Activated CD4-positive, alpha-beta memory T cell treated with anti-CD3 and anti-CD28 coated beads for 36 hours (primary cell): ENCODE measurements around the gene FAM117A. TPM values are rescaled to one million over a fixed set of nuclear protein-coding genes. Genes with fewer than 3 reads are reported as not detected.
"Not testable (repeated sequence)": the region's sequence is repeated elsewhere in the genome, so short reads cannot be mapped to it uniquely, and the experiment has no call there.

Source experiments
- CTCF ChIA-PET: fragments of 350-600 bp; sonication (Branson Sonifier 250); formaldehyde crosslinking; loops from one replicate; lab custom pipeline; 2021; ENCODE audit warnings: antibody characterized with exemption, inconsistent platforms; lab: Charles Lee
- POLR2A ChIA-PET: fragments of 350-600 bp; sonication (Branson Sonifier 250); formaldehyde crosslinking; loops from one replicate; lab custom pipeline; 2021; ENCODE audit warnings: antibody characterized with exemption; lab: Charles Lee
- DNase-seq: peaks from one replicate; pipeline ENCODE4 v3.0.0-alpha.2; 2020
- H3K27ac Mint-ChIP-seq: one replicate; pipeline ENCODE4 v1.8.0; 2021; ENCODE audit warnings: mixed read lengths
- H3K27me3 Mint-ChIP-seq: one replicate; pipeline ENCODE4 v1.8.0; 2021; ENCODE audit warnings: mixed read lengths
- H3K36me3 Mint-ChIP-seq: one replicate; pipeline ENCODE4 v1.8.0; 2021; ENCODE audit warnings: mixed read lengths
- H3K4me1 Mint-ChIP-seq: one replicate; pipeline ENCODE4 v1.8.0; 2021; ENCODE audit warnings: low read depth, mixed read lengths
- H3K4me3 Mint-ChIP-seq: one replicate; pipeline ENCODE4 v1.8.0; 2021; ENCODE audit warnings: mild to moderate bottlenecking, mixed read lengths
- H3K9me3 Mint-ChIP-seq: one replicate; pipeline ENCODE4 v1.8.0; 2021; ENCODE audit warnings: mixed read lengths
- intact Hi-C: fragments of 100-400 bp; cut with micrococcal nuclease; formaldehyde crosslinking; loops from one replicate; pipeline ENCODE4 v1.15.1; 2023
- total RNA-seq, 2 experiments: library from RNA; stranded (reverse); gene quantifications; one replicate each; pipeline ENCODE4 v1.2.3, GENCODE V29; 2021

Gene FAM117A
- total RNA-seq, 2 experiments from 2014 or later: 20.9 to 21.6 TPM

DNA sequence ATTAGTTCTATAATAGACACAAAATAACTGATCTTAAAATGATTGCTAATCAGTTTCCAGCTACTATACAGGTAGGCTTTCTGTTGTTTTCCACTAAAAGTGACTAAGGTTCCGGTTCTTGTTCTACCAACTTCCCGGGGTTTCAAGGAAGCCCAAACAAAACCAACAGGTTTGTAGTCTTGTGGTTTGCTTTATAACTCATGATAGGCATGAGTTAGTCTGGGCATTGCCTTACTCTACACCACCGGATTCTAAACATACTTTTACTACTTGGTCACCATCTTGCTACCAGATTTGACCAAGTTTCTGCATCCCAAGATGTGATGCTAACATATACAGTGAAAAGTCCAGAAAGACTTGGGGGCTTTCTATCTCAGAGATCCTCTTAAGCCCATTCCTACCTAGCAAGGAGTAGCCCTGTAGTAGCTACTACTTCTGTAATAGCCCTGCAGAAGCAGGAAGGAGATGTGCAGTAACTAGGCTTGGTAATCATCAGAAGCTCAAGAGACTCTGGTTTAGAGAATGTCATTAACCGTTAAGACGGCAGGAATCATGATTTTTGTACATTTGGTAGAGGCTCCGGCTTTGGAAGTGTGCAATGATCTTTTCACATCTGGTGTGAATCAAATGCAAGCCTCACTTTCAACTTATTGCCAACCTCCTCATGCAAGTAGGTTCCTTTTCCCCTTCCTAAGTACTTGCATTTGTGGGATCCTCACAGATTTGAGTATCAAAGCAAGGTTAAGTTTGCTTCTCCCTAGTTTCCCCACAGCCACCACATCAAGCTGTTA, 1.6 kb downstream of the FAM117A start:
- POLR2A ChIA-PET: interaction anchor here (3.3 to 6.7 kb wide), 3 partner anchors 12 to 54 kb away, joined by 20 to 69 read pairs (median 35); partner anchors contain the start of gene SLC35B1
- no peak for DNase-seq
- Mint-ChIP-seq H3K4me1 (peaks cover 63% of the 10 kb centered on the region), H3K27ac (peak overlapping the region; percentile 81), H3K9me3 (no peaks in the 10 kb centered on the region), H3K4me3 (peak overlapping the region; percentile 90), H3K36me3 (peaks cover 2% of the 10 kb centered on the region), H3K27me3 (no peaks in the 10 kb centered on the region)
- intact Hi-C loops: loop anchor here (5.0 kb wide), 1 partner anchor 190 kb away; no protein-coding TSS in a partner anchor
- CTCF ChIA-PET: interaction anchor here (1.0 to 5.4 kb wide), 9 partner anchors 9 to 205 kb away, joined by 3 to 47 read pairs (median 5); partner anchors contain the start of gene SLC35B1

DNA sequence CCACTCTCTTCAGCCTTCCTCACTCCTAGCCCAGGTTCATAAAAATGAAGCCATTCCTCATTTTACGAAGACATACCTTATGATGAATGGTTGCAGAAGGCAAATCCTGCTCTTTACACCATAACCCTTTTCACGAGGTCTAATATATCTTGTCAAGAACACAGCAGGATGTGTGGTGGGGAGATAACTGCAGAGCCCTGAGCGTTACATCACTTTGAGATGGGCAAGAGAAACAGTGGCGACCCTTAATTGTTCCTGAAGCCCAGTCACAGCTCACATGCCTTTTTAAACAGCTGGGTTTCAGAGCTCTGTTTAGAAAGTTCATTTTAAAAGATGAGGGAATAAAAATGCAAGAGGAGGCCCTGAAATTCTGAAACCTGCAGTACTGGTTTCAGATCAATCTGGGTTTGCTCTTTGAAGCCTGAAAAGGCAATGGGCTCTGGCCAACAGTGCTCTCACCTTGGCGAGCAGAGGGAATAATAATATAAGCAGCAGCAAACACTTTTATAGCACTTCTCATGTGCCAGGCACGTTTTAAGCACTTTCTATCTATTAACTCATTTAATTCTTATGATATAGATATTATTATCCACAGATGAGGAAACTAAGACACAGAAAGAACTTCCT, 2.9 kb downstream of the FAM117A start:
- intact Hi-C loops: loop anchor here (5.0 kb wide), 1 partner anchor 189 kb away; no protein-coding TSS in a partner anchor
- Mint-ChIP-seq H3K4me3 (peak overlapping the region; percentile 21), H3K9me3 (no peaks in the 10 kb centered on the region), H3K36me3 (peaks cover 7% of the 10 kb centered on the region), H3K27me3 (no peaks in the 10 kb centered on the region), H3K27ac (peak overlapping the region; percentile 76), H3K4me1 (peaks cover 76% of the 10 kb centered on the region)
- POLR2A ChIA-PET: interaction anchor here (0.8 to 6.7 kb wide), 3 partner anchors 11 to 53 kb away, joined by 3 to 69 read pairs (median 4); partner anchors contain the start of gene SLC35B1
- DNase-seq: no peak
- CTCF ChIA-PET: interaction anchor here (0.6 to 5.4 kb wide), 7 partner anchors 10 to 65 kb away, joined by 3 to 47 read pairs (median 4); partner anchors contain the start of gene SLC35B1

DNA sequence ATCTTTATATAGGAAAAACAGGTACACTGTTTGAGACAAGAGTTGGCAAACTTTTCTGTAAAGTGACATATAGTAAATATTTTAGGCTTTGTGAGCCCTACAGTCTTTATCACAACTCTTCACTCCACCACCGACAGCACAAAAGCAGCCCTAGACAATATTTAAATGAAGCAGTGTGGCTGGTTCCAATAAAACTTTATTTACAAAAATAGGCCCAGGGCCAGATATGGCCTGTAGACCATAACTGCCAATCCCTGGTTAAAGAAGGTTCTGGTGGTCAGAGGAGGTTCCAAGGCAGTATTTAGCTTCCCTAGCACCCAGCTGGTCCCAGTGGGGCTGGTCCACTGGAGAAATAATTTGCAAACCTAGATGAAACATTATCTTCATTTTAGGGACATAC, 3.6 kb downstream of the FAM117A start:
- peak overlapping the region; percentile 76 for H3K27ac Mint-ChIP-seq
- POLR2A ChIA-PET: interaction anchor here (1.3 to 6.7 kb wide), 3 partner anchors 10 to 52 kb away, joined by 4 to 69 read pairs (median 4); partner anchors contain the start of gene SLC35B1
- peaks cover 7% of the 10 kb centered on the region for H3K36me3 Mint-ChIP-seq
- no peak for DNase-seq
- CTCF ChIA-PET: interaction anchor here (1.0 to 5.4 kb wide), 3 partner anchors 12 to 64 kb away, joined by 4 to 43 read pairs (median 5); no protein-coding TSS in a partner anchor
- intact Hi-C loops: loop anchor here (5.0 kb wide), 1 partner anchor 188 kb away; no protein-coding TSS in a partner anchor
- no peak overlapping the region for H3K4me3 Mint-ChIP-seq
- no peaks in the 10 kb centered on the region for H3K9me3 Mint-ChIP-seq
- H3K27me3 Mint-ChIP-seq: no peaks in the 10 kb centered on the region
- H3K4me1 Mint-ChIP-seq: peaks cover 78% of the 10 kb centered on the region

DNA sequence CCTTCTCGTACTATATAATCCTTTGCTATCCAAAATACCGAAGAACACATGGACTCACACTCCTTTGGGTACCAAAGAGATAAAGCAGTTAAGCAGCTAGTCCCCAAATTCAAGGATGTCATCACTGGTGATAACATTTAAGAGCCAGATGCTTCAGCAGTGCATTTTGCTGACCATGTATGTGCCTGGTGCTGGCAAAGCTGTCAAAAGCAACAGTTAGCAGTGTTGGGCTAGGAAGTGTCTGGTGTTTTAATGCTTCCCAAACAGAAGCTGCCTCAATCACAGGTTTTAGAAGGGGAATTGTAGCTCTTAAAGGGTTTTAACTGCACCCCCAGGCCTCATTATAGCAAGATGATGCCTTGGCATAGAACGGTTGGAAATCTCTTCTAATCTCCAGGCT, 4.7 kb downstream of the FAM117A start:
- intact Hi-C loops: no loop called here
- Mint-ChIP-seq H3K36me3 (peaks cover 7% of the 10 kb centered on the region), H3K4me3 (no peak overlapping the region)

DNA sequence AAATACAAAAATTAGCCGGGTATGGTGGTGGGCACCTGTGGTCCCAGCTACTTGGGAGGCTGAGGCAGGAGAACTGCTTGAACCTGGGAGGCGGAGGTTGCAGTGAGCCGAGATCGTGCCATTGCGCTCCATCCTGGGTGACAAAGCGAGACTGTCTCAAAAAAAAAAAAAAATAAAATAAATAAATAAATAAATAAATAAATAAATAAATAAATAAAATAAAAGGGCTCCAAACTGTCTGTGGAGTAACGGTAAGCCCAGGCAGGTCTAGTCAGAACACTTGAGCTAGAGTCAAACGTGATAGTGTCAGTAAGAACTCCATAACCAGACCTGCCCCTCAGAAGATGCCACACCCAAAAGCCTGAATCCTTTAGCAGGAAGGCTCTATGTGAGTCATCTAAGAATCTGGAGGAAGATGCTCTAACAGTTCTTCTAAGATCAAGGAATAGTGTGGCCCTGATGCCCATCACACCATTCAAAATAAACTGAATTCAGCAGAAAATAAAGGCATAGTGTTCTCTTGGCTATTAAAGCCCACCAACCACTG, 5.4 kb downstream of the FAM117A start:
- POLR2A ChIA-PET: interaction anchor here (0.9 to 6.7 kb wide), 2 partner anchors 9 to 29 kb away, joined by 3 to 69 read pairs; no protein-coding TSS in a partner anchor
- peaks cover 78% of the 10 kb centered on the region for H3K4me1 Mint-ChIP-seq
- H3K27ac Mint-ChIP-seq, H3K9me3 Mint-ChIP-seq, H3K27me3 Mint-ChIP-seq, DNase-seq, H3K36me3 Mint-ChIP-seq, H3K4me3 Mint-ChIP-seq, CTCF ChIA-PET, intact Hi-C loops: not testable (repeated sequence)

More for the DNA sequence above, 4.7 kb downstream of the FAM117A start:
- Mint-ChIP-seq H3K27ac (peak overlapping the region; percentile 76), H3K27me3 (no peaks in the 10 kb centered on the region), H3K4me1 (peaks cover 73% of the 10 kb centered on the region), H3K9me3 (no peaks in the 10 kb centered on the region)
- no peak for DNase-seq
- POLR2A ChIA-PET: interaction anchor here (0.7 to 6.7 kb wide), 4 partner anchors 9 to 43 kb away, joined by 3 to 69 read pairs (median 4); no protein-coding TSS in a partner anchor
- CTCF ChIA-PET: interaction anchor here (0.8 kb wide), 1 partner anchor 11 kb away, joined by 3 read pairs; no protein-coding TSS in a partner anchor

DNA sequence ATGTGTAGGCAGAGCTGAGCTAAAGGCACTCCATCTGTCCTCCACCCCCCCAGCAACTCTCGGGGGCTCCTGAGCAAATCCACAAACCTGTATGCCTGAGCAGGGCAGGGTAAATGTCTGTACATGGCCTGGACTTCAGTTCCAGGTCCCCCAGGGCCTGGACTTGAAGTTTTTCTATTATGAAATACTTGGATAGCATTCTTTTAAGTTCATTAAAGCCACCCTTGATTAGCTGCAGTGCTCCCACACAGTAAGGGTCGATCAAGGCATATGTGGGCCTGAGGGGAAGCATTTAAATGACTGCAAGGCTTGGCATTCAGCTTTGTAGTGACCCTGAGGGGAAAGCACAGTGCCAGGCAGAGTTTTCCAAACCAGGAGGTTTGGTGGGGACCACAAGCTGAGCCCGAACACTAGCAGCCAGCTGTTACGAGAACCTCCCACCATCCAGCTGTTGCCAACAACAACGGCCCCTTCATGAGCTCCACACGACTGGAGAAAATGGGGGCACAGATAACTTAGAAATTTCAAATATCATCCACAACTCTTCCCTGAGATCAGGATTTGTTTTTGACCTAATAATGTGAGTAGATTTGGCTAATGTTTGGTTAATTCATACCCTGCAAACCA, 6.7 kb downstream of the FAM117A start:
- no peak overlapping the region for H3K4me3 Mint-ChIP-seq
- no peaks in the 10 kb centered on the region for H3K9me3 Mint-ChIP-seq
- H3K27ac Mint-ChIP-seq: peak overlapping the region; percentile 25
- H3K27me3 Mint-ChIP-seq: no peaks in the 10 kb centered on the region
- peaks cover 7% of the 10 kb centered on the region for H3K36me3 Mint-ChIP-seq
- peaks cover 82% of the 10 kb centered on the region for H3K4me1 Mint-ChIP-seq
- CTCF ChIA-PET: interaction anchor here (1.3 to 2.3 kb wide), 3 partner anchors 8 to 201 kb away, joined by 3 to 9 read pairs (median 3); partner anchors contain the start of gene SLC35B1
- intact Hi-C loops: no loop called here
- no peak for DNase-seq
- POLR2A ChIA-PET: interaction anchor here (1.2 to 1.9 kb wide), 2 partner anchors 22 to 31 kb away, joined by 3 to 6 read pairs; partner anchors contain the start of gene KAT7

DNA sequence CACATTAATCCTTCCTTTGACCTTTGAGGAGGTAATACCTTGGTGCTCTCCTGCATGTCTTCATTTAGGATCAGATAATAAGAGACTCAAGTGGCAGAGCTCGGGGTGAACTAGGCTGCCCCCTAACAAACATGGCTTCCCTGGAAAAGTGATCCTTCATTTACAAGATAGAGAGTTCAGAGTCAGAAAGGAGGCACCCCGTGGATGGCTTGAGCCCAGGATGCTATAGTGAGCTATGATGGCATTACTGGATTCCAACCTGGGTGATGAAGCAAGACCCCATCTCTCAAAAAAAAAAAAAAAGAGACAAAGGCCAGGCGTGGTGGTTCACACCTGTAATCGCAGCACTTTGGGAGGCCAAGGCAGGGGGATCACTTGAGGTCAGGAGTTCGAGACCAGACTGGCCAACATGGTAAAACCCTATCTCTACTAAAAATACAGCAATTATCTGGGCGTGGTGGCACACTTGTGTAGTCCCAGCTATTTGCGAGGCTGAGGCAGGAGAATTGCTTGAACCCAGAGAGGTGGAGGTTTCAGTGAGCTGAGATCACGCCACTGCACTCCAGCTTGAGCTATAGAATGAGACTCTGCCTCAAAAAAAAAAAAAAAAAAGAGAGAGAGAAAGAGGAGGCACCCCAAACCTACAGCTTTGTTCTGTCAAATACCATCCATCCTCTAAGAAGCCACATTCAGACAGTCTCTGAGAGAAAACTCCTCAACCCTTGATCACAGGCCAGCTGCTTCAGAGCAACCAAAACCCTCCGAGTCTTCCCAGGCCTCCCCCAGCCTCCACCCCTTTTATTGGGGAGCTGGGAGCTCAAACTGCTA, 7.4 kb downstream of the FAM117A start:
- Mint-ChIP-seq H3K4me3 (no peak overlapping the region), H3K36me3 (peaks cover 7% of the 10 kb centered on the region), H3K4me1 (peaks cover 78% of the 10 kb centered on the region), H3K27me3 (no peaks in the 10 kb centered on the region), H3K27ac (peak overlapping the region; percentile 47), H3K9me3 (no peaks in the 10 kb centered on the region)
- ChIA-PET POLR2A (interaction anchor here (1.2 to 1.9 kb wide), 2 partner anchors 23 to 32 kb away, joined by 3 to 6 read pairs; partner anchors contain the start of gene KAT7), CTCF (interaction anchor here (1.2 to 2.3 kb wide), 5 partner anchors 7 to 200 kb away, joined by 3 to 9 read pairs (median 4); partner anchors contain the start of gene SLC35B1)
- intact Hi-C loops: no loop called here
- DNase-seq: no peak

DNA sequence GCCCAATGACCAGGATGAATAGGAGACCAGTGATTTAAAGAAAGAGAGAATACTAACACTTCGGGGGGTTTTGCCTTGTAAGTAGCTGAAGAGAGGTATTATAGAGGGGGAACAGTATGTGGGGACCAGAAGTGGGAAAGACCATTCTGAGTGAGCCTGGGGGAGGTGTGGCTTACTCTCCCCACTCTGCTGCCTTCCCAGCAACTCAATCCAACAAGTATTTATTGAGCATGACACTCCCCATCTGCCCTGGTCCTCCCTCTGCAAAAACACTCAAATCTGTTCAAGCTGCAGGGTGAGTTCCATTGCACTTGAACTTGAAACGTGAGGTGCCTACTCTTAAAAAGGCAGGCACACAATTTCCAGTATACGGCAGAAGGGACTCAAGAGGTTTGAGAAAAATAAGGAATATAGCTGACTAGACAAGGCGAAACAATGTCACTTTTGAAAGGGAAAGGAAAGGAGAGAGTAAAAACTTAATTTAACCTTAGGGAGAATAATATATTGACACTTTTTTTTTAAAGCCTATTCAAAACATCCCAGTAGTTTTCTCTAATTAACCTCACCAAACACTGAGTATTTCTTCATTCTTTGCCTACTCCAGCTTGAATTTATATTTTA, 8.2 kb downstream of the FAM117A start:
- ChIA-PET CTCF (interaction anchor here (0.9 to 2.3 kb wide), 4 partner anchors 9 to 199 kb away, joined by 3 to 9 read pairs (median 6); partner anchors contain the start of gene SLC35B1), POLR2A (interaction anchor here (1.0 kb wide), 1 partner anchor 25 kb away, joined by 3 read pairs; no protein-coding TSS in a partner anchor)
- no peak overlapping the region for H3K4me3 Mint-ChIP-seq
- H3K27me3 Mint-ChIP-seq: no peaks in the 10 kb centered on the region
- H3K36me3 Mint-ChIP-seq: peaks cover 7% of the 10 kb centered on the region
- DNase-seq: no peak
- peak overlapping the region; percentile 67 for H3K27ac Mint-ChIP-seq
- peaks cover 73% of the 10 kb centered on the region for H3K4me1 Mint-ChIP-seq
- no peaks in the 10 kb centered on the region for H3K9me3 Mint-ChIP-seq
- intact Hi-C loops: no loop called here

DNA sequence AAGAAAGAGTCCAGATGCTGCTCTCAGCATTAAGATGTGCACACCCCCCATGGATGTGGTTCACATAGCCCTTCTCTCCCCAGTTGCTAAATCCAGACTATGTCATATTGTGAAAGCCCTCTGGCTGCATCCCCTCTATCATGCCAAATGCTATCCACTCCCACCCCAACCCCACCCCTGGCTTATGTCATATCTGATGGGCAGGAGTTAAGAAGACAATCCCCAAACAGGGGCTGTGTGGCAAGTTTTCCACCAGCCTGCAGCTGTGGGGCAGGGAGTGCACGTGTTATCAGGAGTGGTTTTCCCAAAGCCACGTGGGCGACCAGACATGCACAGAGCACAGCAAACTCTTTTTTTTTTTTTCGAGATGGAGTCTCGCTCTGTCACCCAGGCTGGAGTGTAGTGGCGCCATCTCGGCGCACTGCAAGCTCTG, 10.0 kb downstream of the FAM117A start:
- CTCF ChIA-PET: interaction anchor here (2.1 kb wide), 2 partner anchors 39 to 46 kb away, joined by 5 to 7 read pairs; partner anchors contain the start of gene SLC35B1
- POLR2A ChIA-PET: interaction anchor here (0.7 to 8.1 kb wide), 2 partner anchors 8 to 47 kb away, joined by 3 to 69 read pairs; partner anchors contain the start of genes FAM117A and SLC35B1
- H3K4me1 Mint-ChIP-seq: peaks cover 71% of the 10 kb centered on the region
- no peaks in the 10 kb centered on the region for H3K27me3 Mint-ChIP-seq
- intact Hi-C loops: no loop called here
- H3K4me3 Mint-ChIP-seq: no peak overlapping the region
- H3K36me3 Mint-ChIP-seq: peaks cover 9% of the 10 kb centered on the region
- H3K9me3 Mint-ChIP-seq: no peaks in the 10 kb centered on the region
- DNase-seq: no peak
- peak overlapping the region; percentile 79 for H3K27ac Mint-ChIP-seq
